ENCODE measurements around the gene SPATA18. TPM values are rescaled to one million over a fixed set of nuclear protein-coding genes. Genes with fewer than 3 reads are reported as not detected.

The SPATA18 gene
- polyA plus RNA-seq, 3 donors: 0.04 to 0.41 TPM; not detected in 1

- Mint-ChIP-seq H3K36me3 (no peaks in the 10 kb centered on the region), H3K4me3 (no peak overlapping the region), H3K9me3 (peaks cover 0 to 24% (median 21%) of the 10 kb centered on the region in 7 donors), H3K4me1 (peaks cover 4% of the 10 kb centered on the region), H3K27ac (no peak overlapping the region), H3K27me3 (ENCODE audit: low read depth in 3 of 3) (peaks cover 0 to 2% (median 2%) of the 10 kb centered on the region in 3 donors)
- Histone ChIP-seq H3K27ac (ENCODE audit: low read depth in 1 of 2, low read length in 2 of 2) (no peak overlapping the region), H3K79me2 (ENCODE audit: insufficient read depth, low read length) (no peaks in the 10 kb centered on the region), H3K4me2 (replicated peaks; ENCODE audit: extremely low read depth, low read length, poor library complexity, severe bottlenecking) (no peak overlapping the region), H3K4me1 (ENCODE audit: control insufficient read depth in 1 of 2, insufficient read depth in 2 of 2, low read length in 2 of 2) (peaks cover 0 to 3% of the 10 kb centered on the region in 2 donors), H3K36me3 (replicated peaks in 1 of 2; ENCODE audit: control insufficient read depth in 1 of 2, insufficient read depth in 2 of 2, low read length in 2 of 2) (no peaks in the 10 kb centered on the region), H3K4me3 (replicated peaks in 1 of 3; ENCODE audit: low read depth in 2 of 3, low read length in 3 of 3) (no peak overlapping the region), H4K20me1 (ENCODE audit: insufficient read depth, low read length) (no peaks in the 10 kb centered on the region), H3K27me3 (ENCODE audit: control insufficient read depth in 2 of 2, insufficient read depth in 2 of 2, low read length in 2 of 2) (no peaks in the 10 kb centered on the region), H3K9me3 (replicated peaks in 1 of 2; ENCODE audit: control insufficient read depth in 1 of 2, insufficient read depth in 1 of 2, low read length in 2 of 2) (peaks cover 13 to 17% of the 10 kb centered on the region in 2 donors), H2AFZ (ENCODE audit: insufficient read depth, low read depth, low read length, poor library complexity, severe bottlenecking) (no peak overlapping the region), H3K9ac (ENCODE audit: insufficient read depth, low read length, poor library complexity, severe bottlenecking) (no peak overlapping the region)
- no peak for TF ChIP-seq CTCF (IDR thresholded peaks at IDR 0.05)
- 100% methylated on average over 5 of the region's 7 CpGs for WGBS (ENCODE audit: insufficient coverage)
- intact Hi-C loops (cut with micrococcal nuclease): no loop called here
- no peak for DNase-seq
Measured at GRCh38 chr4:52144372-52144771, 93.3 kb downstream of the SPATA18 start.

Other genes starting within 250 kb of the SPATA18 start
- 10 to 100 TPM in 1 of 3 donors, 1 to 10 TPM in 2; 4.7 to 15.2 (median 6.9) TPM for gene DCUN1D4, start 208.2 kb upstream of the SPATA18 start, polyA plus RNA-seq
- gene LRRC66, start 30.9 kb upstream of the SPATA18 start, polyA plus RNA-seq: under 1 TPM in 1 of 3 donors, not detected in 2; 0.03 TPM
- under 1 TPM; 0.77 to 0.96 (median 0.95) TPM for gene SGCB, start 13.0 kb upstream of the SPATA18 start, polyA plus RNA-seq